ENCODE data around the gene CD44.

GRCh38 chr11:35114906-35115687, 23.9 kb upstream of the CD44 start:
- TF ChIP-seq TOX (CRISPR knock-in tag; IDR thresholded peaks at IDR 0.05; ENCODE audit: borderline replicate concordance) = no peak
- no peak for TF ChIP-seq CREB5 (CRISPR knock-in tag; IDR thresholded peaks at IDR 0.05; ENCODE audit: low read depth)
- no peak for TF ChIP-seq ESRRG (CRISPR knock-in tag; IDR thresholded peaks at IDR 0.05)
- no peak for TF ChIP-seq ZFP3 (CRISPR knock-in tag; IDR thresholded peaks at IDR 0.05)
- no peak for TF ChIP-seq PATZ1 (CRISPR knock-in tag; IDR thresholded peaks at IDR 0.05; ENCODE audit: borderline replicate concordance)
